OCI-LY3 (cell line): ENCODE data around the gene NSFL1C.
A peak's percentile ranks its signal among the peaks of the same experiment; 100 is the strongest.

Experiments used
- CTCF ChIP-seq: fragments of 200-600, 300-600 bp; sonication (generic); IDR thresholded peaks from 2 replicates; pipeline ENCODE4 v1.5.1; 2014; ENCODE audit warnings: antibody characterized with exemption, low read length, low read depth
- EZH2phosphoT487 ChIP-seq: fragments of 200-600 bp; shearing (Covaris generic); IDR thresholded peaks from 2 replicates; pipeline ENCODE4 v1.6.1; 2018; ENCODE audit warnings: antibody characterized with exemption, mixed run types, low read depth

- TF ChIP-seq CTCF (peak; percentile 67), EZH2phosphoT487 (no peak)
Observed at GRCh38 chr20:1440024-1440423, 26.6 kb downstream of the NSFL1C start.
